ENCODE results near the gene CYB561D1.
A peak's percentile ranks its signal among the peaks of the same experiment; 100 is the strongest.

CYB561D1 gene

GRCh38 chr1:109484519-109484975 is 9.3 kb upstream of the CYB561D1 start:
- no peak for DNase-seq (ENCODE audit: low spot score)
- in situ Hi-C loops (cut with MboI; ENCODE audit: low sequenced_read_pairs, unreplicated experiment) = no loop called here
- no peak for TF ChIP-seq CTCF (IDR thresholded peaks at IDR 0.05; ENCODE audit: borderline replicate concordance, control extremely low read depth, extremely low read depth, insufficient read depth, missing control alignments)

- in situ Hi-C loops (cut with MboI; ENCODE audit: low sequenced_read_pairs, unreplicated experiment) = no loop called here
- DNase-seq (ENCODE audit: low spot score) = no peak
- no peak for TF ChIP-seq CTCF (IDR thresholded peaks at IDR 0.05; ENCODE audit: borderline replicate concordance, control extremely low read depth, extremely low read depth, insufficient read depth, missing control alignments)
Measured at GRCh38 chr1:109485001-109485400, 8.9 kb upstream of the CYB561D1 start.

DNA sequence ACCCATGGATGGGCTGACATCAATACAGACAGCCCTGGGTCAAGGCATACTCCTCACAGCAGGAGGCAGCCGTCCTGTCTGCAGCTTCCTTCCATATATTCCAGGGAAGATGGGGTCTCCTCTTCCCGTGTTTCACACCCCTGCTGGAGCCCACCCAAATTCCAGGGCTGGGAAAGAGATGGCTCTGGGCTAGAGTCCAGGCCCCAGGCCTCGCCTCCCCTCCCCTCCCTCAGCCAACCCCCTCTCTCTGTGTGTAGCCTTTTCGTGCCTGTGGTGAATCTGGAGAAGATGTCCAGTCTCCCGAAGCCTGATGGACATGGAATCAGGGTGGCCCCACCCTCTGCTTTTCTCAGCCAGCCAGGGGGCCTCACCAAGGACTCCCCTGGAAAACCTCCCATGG is 6.6 kb upstream of the CYB561D1 start:
- in situ Hi-C loops (cut with MboI; ENCODE audit: low sequenced_read_pairs, unreplicated experiment) = no loop called here
- no peak for TF ChIP-seq CTCF (IDR thresholded peaks at IDR 0.05; ENCODE audit: borderline replicate concordance, control extremely low read depth, extremely low read depth, insufficient read depth, missing control alignments)
- no peak for DNase-seq (ENCODE audit: low spot score)

DNA sequence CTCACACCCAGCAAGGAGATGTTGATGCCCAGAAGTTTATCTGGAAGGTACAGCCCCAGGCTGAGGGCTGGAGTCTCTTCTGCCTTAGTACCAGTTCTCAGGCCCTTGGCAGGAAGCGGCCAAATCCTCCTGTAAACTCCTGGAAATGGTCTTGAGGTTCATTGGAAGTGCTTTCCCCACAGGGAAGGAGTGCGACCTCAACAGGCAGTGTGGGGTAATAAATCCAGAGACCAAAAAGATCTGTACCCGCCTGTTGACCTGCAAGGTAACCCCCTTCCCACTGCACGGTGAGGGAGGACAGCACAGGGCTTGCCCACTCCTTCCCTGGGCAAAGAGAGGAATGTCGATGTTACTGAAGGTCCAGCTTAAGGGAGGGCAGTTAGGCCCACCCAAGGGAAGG is 5.7 kb upstream of the CYB561D1 start:
- no peak for TF ChIP-seq CTCF (IDR thresholded peaks at IDR 0.05; ENCODE audit: borderline replicate concordance, control extremely low read depth, extremely low read depth, insufficient read depth, missing control alignments)
- DNase-seq (ENCODE audit: low spot score) = no peak
- in situ Hi-C loops (cut with MboI; ENCODE audit: low sequenced_read_pairs, unreplicated experiment) = no loop called here

- no peak for TF ChIP-seq CTCF (IDR thresholded peaks at IDR 0.05; ENCODE audit: borderline replicate concordance, control extremely low read depth, extremely low read depth, insufficient read depth, missing control alignments)
- no peak for DNase-seq (ENCODE audit: low spot score)
- in situ Hi-C loops (cut with MboI; ENCODE audit: low sequenced_read_pairs, unreplicated experiment) = no loop called here
Measured at GRCh38 chr1:109488696-109489095, 5.2 kb upstream of the CYB561D1 start.

DNA sequence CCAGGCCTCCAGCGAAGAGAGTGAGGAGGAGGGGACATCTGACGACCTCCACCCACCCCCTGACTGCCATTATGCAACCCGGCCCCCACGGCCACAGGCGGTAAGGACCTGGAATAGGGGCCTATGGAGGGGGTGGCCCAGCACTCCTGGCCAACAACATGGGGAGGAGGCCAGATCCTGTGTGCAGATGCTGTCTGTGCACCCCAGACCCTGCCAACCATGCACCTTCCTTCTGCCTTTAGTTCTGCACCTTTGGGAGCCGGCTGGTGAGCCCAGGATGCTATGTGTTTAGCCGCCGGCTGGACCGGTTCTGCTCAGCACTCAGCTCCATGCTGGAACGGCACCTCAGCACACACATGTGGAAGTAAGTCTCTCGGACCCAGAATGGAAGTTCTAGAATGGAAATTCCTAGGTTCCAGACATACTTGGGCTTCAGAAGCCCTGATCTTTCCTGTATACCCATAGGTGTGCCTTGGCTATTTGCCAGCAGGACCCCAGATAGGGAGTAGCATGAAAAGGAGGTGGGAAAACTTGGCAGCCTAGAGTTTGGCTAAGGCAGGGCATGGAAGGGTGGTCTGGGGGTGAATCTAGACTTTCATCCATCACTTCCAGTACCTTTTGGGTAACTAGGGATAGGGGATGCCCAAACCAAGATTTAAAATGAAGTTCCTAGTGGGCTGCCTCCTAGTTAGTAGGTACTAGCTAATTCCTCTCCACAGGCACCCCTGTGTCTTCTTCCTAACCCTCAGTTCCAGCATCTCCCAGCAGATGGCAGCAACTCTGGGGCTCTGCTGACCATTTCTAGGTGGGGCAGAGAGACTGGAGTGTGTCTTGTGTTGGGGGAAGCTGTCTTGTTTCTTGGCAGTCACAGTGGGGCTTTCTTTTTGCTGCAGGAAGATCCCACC is 3.6 kb upstream of the CYB561D1 start:
- in situ Hi-C loops (cut with MboI; ENCODE audit: low sequenced_read_pairs, unreplicated experiment) = no loop called here
- TF ChIP-seq CTCF (IDR thresholded peaks at IDR 0.05; ENCODE audit: borderline replicate concordance, control extremely low read depth, extremely low read depth, insufficient read depth, missing control alignments) = peak; percentile 74
- peak; percentile 80 for DNase-seq (ENCODE audit: low spot score)
